NCI-H1694 (cell line): Measurements from ENCODE around the gene ZNF264.
"Not testable (repeated sequence)": the region's sequence is repeated elsewhere in the genome, so short reads cannot be mapped to it uniquely, and the experiment has no call there.

ENCODE experiments used
- DNase-seq: peaks from one replicate; lab custom pipeline; 2025; lab: John Stamatoyannopoulos, UW

The ZNF264 gene

DNA sequence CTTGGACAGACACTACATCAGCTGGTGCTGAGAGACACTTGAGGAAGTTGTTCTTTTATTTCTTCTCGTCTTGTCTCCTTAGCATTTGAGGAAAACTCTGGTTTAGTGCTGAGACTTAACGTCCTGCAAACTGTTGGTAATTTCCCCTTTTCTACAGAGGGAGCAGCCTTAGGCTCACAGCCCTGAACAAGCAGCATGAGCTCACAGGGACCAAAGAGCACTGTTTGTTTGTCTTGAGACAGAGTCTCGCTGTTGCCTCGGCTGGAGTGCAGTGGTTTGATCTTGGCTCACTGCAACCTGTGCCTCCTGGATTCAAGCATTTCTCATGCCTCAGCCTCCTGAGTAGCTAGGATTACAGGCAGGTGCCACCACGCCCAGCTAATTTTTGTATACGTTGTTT is 54.7 kb downstream of the ZNF264 start:
- no peak for DNase-seq

DNA sequence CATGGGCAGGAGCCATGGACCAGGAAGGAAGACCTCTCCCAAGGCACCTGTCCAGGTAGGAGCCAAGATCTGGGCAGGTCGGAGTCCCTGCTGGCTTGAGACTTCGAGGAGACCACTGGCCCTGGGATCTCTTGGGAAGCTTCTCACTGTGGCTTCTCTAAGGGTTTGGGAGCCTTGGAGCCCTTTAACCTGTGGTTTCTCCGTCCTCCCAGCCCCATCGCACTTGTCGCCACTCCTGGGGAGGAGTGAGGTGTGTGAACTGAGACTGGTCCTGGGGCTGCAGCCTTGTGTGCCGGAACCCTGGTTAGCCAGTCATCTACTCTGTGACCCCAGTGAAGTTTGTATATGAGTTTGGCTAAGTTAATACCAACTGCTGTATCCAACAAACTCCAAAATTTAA is 57.3 kb downstream of the ZNF264 start:
- DNase-seq: no peak

DNA sequence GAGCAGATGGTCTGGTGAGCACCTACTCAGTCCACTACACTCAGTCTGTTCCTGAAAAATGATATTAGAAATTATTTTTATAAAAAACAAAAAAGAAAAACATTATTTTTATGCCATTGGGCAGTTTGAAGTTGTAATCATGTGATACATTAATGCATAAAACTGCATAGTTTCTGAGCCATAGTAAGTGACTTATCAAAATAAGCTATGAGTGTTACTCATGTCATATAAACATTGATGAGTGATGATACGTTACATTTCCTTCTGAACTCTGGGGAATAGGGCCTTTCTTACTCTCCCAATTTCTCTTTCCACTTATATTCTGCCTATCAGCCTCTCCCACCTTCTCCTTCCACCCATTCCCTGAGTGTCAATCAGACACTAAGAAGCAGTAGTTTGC is 58.0 kb downstream of the ZNF264 start:
- DNase-seq: no peak

DNA sequence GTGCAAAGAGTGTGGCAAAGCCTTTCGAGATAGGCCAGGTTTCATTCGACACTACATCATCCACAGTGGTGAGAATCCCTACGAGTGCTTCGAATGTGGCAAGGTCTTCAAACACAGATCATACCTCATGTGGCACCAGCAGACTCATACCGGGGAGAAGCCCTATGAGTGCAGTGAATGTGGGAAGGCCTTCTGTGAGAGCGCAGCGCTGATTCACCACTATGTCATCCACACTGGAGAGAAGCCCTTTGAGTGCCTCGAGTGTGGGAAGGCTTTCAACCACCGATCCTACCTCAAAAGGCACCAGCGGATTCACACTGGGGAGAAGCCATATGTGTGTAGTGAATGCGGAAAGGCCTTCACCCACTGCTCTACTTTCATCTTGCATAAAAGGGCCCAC is 62.5 kb downstream of the ZNF264 start:
- not testable (repeated sequence) for DNase-seq

DNA sequence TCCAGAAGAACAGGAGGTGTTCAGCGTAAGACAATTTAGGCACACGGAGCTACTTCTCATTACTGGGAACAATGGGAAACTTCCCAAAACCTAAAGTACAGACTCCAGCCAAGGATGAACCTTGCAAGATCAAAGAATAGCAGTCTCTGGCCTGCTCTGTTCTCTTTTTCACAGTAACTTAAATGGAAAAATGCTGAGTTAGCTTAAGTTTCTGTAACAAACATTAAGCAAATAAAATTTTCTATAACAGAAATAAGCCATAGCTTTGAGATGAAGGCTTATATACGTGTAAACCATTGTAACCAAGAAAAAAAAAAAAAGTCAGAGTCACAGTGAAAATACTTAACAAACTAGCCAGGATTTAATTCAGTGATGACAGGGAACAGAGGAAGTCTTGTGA is 70.7 kb downstream of the ZNF264 start:
- no peak for DNase-seq

DNA sequence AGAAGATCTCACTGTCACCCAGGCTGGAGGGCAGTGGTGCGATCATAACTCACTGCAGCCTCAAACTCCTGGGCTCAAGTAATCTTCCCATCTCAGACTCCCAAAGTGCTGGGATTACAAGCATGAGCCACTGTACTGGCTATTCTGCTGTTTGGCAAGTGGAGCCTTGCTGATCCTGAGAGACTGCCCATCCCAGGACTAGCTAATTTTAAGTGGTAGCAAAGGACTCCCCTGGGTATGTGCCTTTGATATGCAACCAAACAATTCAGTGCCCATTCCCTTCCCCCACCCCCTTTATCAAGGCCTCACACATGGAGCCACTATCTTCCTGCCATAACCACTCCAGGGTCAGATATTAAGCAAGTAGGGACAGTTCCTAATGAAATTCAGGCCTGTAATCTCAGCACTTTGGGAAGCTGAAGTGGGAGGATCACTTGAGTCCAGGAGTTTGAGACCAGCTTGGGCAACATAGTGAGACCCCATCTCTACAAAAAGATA is 72.0 kb downstream of the ZNF264 start:
- no peak for DNase-seq

DNA sequence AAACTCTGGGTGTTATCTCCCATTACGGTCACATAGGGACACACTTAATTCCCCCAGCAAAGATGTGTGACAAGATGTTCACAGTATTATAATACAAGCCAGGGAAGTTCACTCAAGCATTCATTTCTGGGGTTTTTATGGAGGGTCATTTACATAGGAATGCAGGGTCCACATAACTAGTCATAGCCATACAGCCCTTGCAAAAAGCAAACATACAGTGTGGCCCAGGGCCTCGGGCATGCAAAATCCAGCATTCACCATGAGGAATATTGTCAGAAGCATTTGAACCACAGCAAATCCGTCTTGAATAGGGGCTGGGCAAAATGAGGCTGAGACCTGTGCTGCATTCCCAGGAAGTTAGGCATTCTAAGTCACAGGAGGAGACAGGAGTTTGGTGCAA is 76.0 kb downstream of the ZNF264 start:
- no peak for DNase-seq

DNA sequence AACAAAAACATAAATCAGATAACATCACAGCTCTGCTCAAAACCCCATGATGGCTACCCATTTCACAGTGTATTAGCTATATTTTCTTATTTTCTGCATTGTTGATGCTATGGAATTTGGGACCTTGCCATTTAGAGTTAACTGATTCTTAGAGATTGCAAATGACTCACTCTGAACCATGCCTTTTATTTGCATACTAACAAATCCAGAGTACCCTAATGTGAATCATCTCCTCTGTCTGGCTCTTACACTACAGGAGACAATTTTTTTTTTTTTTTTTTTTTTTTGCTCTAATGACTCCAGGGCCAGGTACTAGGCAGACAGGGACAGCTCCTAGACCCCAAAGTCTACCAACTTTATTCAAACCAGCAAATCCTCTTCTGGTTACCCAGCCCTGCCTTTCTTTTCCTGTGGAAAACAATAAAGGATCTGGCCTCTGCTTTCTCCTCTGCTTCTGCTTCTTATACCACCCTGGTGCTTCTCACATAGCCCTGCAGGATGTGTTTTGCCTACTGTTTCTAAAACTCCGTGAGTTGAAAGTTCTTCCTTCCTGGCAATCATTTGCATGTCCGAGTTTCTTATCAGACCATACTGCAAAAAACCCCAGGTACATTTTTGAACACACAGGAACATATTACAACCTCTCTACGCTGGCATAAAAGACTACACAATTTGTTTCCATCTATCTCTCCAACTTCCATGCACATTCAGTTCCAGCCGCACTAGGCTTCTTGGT is 78.4 kb downstream of the ZNF264 start:
- no peak for DNase-seq

DNA sequence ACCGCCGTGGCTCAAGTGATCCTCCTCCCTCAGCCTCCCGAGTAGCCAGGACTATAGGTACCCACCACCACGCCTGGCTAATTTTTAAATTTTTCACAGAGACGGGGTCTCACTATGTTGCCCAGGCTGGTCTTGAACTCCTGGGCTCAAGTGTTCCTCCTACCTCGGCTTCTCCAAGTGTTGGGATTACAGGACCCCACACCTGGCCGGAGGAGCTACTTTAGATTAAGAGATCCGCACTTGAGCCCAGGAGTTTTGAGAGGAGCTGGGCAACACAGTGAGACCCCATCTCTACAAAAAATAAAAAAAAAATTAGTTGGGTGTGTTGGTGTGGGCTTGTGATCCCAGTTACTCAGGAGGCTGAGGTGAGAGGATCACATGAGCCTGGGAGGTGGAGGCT is 80.0 kb downstream of the ZNF264 start:
- no peak for DNase-seq
